Thoracic aorta (tissue), 2 donors: ENCODE data around the gene NUDT12. TPM values are rescaled to one million over a fixed set of nuclear protein-coding genes. Genes with fewer than 3 reads are reported as not detected.

Experiments used
- ATAC-seq: fragments of 150-250 bp; one replicate; pipeline ENCODE4 v1.8.0; 2017; ENCODE audit warnings: low read depth; ENCODE audit not compliant: insufficient number of reproducible peaks, low FRiP score
- DNase-seq: peaks from one replicate; pipeline ENCODE4 v3.0.0-alpha.2; 2020; ENCODE audit warnings: low spot score
- H3K27ac ChIP-seq, 2 donors: fragments of 200-600 bp; sonication (generic); 1 replicate in 1 of 2; 2 replicates in 1 of 2; pipeline ENCODE4 v1.5.1; 2016; ENCODE audit warnings: mild to moderate bottlenecking in 2 of 2, moderate library complexity in 2 of 2
- H3K27me3 ChIP-seq: fragments of 200-600 bp; sonication (generic); replicated peaks from 2 replicates; pipeline ENCODE4 v1.6.0; 2016; ENCODE audit warnings: mild to moderate bottlenecking; ENCODE audit not compliant: insufficient read depth
- H3K36me3 ChIP-seq: fragments of 200-600 bp; sonication (generic); one replicate; pipeline ENCODE4 v1.5.1; 2016
- H3K4me1 ChIP-seq, 2 donors: fragments of 200-600 bp; sonication (generic); 1 replicate in 1 of 2; 2 replicates in 1 of 2; pipeline versions ENCODE4 v1.5.1 to v1.6.0; 2016; ENCODE audit warnings: low read depth in 2 of 2, mild to moderate bottlenecking in 1 of 2; ENCODE audit not compliant: control insufficient read depth in 1 of 2
- H3K4me3 ChIP-seq: fragments of 200-600 bp; sonication (generic); 2 replicates; pipeline ENCODE4 v1.5.1; 2016; ENCODE audit warnings: mild to moderate bottlenecking
- H3K9me3 ChIP-seq: fragments of 200-600 bp; sonication (generic); 2 replicates; pipeline ENCODE4 v1.5.1; 2016
- CTCF ChIP-seq: fragments of 200-600 bp; sonication (generic); IDR thresholded peaks from one replicate; pipeline ENCODE4 v1.5.1; 2019; ENCODE audit warnings: antibody characterized with exemption
- total RNA-seq, 2 donors: library from RNA; depleted of rRNA; stranded (reverse); fragments of >200 nt; gene quantifications; one replicate each; pipeline versions ENCODE4 v1.1.0 to v1.2.3, GENCODE V29; 2016

Gene NUDT12
- total RNA-seq, 2 donors from 2014 or later, result 6.1 to 8.7 TPM

- no peak for ATAC-seq
- no peaks in the 10 kb centered on the region for H3K9me3 ChIP-seq
- TF ChIP-seq CTCF, result no peak
- no peaks in the 10 kb centered on the region for H3K36me3 ChIP-seq
- no peak overlapping the region for H3K27ac ChIP-seq
- H3K4me3 ChIP-seq, result no peak overlapping the region
- H3K27me3 ChIP-seq, result no peaks in the 10 kb centered on the region
- no peak for DNase-seq
- H3K4me1 ChIP-seq, result no peaks in the 10 kb centered on the region
Measured at GRCh38 chr5:103569313-103570060, 6.9 kb upstream of the NUDT12 start.

- DNase-seq, result no peak
- Histone ChIP-seq H3K27me3 (no peaks in the 10 kb centered on the region), H3K4me1 (peaks cover 3 to 11% of the 10 kb centered on the region in 2 donors), H3K36me3 (no peaks in the 10 kb centered on the region), H3K27ac (no peak overlapping the region), H3K9me3 (no peaks in the 10 kb centered on the region), H3K4me3 (no peak overlapping the region)
- ATAC-seq, result no peak
- no peak for TF ChIP-seq CTCF
Measured at GRCh38 chr5:103565719-103566118, 3.1 kb upstream of the NUDT12 start.

- Histone ChIP-seq H3K27me3 (no peaks in the 10 kb centered on the region), H3K4me3 (peak overlapping the region; percentile 96), H3K9me3 (no peaks in the 10 kb centered on the region), H3K4me1 (peaks cover 3 to 11% of the 10 kb centered on the region in 2 donors), H3K27ac (peak overlapping the region; percentile 68 to 93), H3K36me3 (no peaks in the 10 kb centered on the region)
- ATAC-seq (no peak), DNase-seq (no peak)
- TF ChIP-seq CTCF, result no peak
Measured at GRCh38 chr5:103561685-103562452, 720 bp downstream of the NUDT12 start.

- Histone ChIP-seq H3K27me3 (no peaks in the 10 kb centered on the region), H3K4me1 (peaks cover 3 to 11% of the 10 kb centered on the region in 2 donors), H3K9me3 (no peaks in the 10 kb centered on the region), H3K36me3 (no peaks in the 10 kb centered on the region), H3K4me3 (no peak overlapping the region), H3K27ac (no peak overlapping the region)
- ATAC-seq (no peak), DNase-seq (no peak)
- TF ChIP-seq CTCF, result no peak
Measured at GRCh38 chr5:103560826-103561225, 1.8 kb downstream of the NUDT12 start.

- ATAC-seq (no peak), DNase-seq (no peak)
- Histone ChIP-seq H3K27me3 (no peaks in the 10 kb centered on the region), H3K27ac (no peak overlapping the region), H3K9me3 (no peaks in the 10 kb centered on the region), H3K4me3 (no peak overlapping the region), H3K4me1 (no peaks in the 10 kb centered on the region), H3K36me3 (no peaks in the 10 kb centered on the region)
- no peak for TF ChIP-seq CTCF
Measured at GRCh38 chr5:103546858-103547257, 15.7 kb downstream of the NUDT12 start.
